GM19035 (cell line): ENCODE data around the gene FANCD2.
"Not testable (repeated sequence)": the region's sequence is repeated elsewhere in the genome, so short reads cannot be mapped to it uniquely, and the experiment has no call there.

Source experiments
- ATAC-seq: cut with Tn5 transposase; IDR thresholded peaks from one replicate; pipeline ENCODE4 v1.9.1; 2021; ENCODE audit not compliant: unreplicated experiment

Gene FANCD2

GRCh38 chr3:10099041-10099440, 72.8 kb downstream of the FANCD2 start:
- ATAC-seq, result no peak

DNA sequence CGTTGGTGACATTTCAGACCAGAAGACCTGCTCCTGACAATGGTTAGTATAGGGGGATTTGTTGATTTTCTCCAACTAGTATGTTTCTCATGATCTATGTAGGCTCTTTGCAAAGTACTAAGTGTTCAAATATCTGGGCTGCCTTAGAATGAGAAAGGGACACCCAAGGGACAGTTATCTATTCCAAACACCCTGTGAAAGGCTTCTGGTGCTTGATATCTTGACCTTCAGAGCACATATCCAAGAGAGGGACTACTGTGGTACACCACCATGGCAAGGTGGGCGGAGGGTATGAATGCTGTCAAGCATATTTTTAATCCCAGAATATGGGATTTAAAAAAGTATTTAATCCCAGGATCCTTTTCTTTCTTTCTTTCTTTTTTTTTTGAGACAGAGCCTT, 80.7 kb downstream of the FANCD2 start:
- no peak for ATAC-seq

- ATAC-seq, result no peak
Observed at GRCh38 chr3:10108091-10108490, 81.9 kb downstream of the FANCD2 start, which contains the start of gene FANCD2OS. TSS of gene FANCD2OS (minus strand) at chr3:10108255. CDS start at chr3:10104774, 3,481 bp downstream.

- peak; percentile 96 for ATAC-seq
Observed at GRCh38 chr3:10115326-10116137, 89.3 kb downstream of the FANCD2 start, which contains the start of gene BRK1. TSS of gene BRK1 (plus strand) at chr3:10115675. CDS start at chr3:10115702, 27 bp downstream.

DNA sequence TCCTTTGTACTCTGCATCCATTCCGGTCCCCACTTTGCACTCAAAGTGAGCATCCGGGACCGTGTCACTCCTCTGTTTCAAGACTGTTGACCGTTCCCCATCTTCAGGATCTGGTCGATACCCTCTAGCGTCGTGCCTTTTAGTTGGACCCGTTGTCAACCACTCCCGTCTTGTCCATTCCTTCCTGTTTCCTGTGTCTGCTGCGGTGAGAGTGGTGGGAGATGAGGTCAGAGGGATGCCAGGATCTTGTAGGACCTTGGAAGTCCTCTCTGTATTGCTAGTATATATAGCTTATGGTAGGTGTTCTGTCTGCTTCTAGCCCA, 89.9 kb downstream of the FANCD2 start:
- no peak for ATAC-seq

GRCh38 chr3:10116928-10117327, 90.7 kb downstream of the FANCD2 start:
- no peak for ATAC-seq

GRCh38 chr3:10119376-10119775, 93.1 kb downstream of the FANCD2 start:
- no peak for ATAC-seq

DNA sequence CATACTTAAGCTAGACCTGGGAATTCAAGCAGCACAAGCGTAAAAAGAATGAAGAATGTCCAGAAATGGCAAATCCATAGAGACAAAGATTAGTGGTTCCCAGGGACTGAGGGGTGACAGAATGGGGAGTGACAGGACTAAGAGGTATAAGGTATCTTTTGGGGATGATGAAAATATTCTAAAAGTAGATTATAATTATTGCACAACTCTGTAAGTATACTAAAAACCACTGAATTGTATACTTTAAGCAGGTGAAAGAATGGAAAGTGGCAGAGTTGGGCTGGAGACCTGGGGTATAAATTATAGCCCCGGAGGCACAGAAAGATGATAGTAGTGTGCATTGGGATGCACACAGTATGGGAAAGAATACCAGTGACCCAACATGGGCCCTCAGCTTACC, 94.8 kb downstream of the FANCD2 start:
- ATAC-seq, result no peak

DNA sequence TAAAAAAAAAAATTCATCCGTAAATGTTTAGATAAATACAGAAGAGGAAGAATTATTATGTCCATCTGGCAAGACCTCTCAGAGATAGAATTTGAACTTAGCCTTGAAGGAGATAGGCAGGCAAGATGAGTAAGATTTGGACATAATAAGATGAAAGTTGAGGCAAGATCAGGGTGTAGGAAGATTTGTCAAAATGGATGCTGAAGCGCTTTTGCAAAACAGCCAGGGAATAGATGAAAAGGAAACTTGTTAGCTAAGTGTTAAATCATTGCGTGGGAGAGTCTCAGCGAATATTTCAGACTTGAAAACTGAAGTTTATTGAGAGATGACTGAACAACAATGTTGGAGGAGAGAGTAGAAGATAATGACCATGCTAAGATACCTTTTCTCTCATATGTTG, 96.5 kb downstream of the FANCD2 start:
- ATAC-seq, result no peak

- not testable (repeated sequence) for ATAC-seq
Observed at GRCh38 chr3:10135872-10136271, 109.6 kb downstream of the FANCD2 start.

DNA sequence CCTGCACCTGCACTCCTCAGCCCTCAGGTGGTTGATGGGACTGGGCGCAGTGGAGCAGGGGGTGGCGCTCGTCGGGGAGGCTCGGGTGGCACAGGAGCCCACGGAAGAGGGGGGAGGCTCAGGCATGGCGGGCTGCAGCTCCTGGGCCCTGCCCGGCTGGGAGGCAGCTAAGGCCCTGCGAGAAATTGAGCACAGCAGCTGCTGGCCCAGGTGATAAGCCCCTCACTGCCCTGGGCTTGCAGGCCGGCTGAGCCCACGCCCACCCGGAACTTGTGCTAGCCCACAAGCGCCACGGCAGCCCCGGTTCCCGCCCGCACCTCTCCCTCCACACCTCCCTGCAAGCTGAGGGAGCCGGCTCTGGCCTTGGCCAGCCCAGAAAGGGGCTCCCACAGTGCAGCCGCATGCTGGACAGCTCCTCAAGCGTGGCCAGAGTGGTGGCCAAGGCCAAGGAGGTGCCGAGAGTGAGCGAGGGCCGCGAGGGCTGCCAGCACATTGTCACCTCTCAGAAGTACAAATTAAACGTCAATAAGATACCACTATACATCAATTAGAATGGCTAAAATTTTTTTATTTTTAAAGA, 110.3 kb downstream of the FANCD2 start:
- no peak for ATAC-seq

GRCh38 chr3:10137178-10137577, 110.9 kb downstream of the FANCD2 start:
- ATAC-seq, result no peak

- no peak for ATAC-seq
Observed at GRCh38 chr3:10140996-10141546, 114.8 kb downstream of the FANCD2 start.

DNA sequence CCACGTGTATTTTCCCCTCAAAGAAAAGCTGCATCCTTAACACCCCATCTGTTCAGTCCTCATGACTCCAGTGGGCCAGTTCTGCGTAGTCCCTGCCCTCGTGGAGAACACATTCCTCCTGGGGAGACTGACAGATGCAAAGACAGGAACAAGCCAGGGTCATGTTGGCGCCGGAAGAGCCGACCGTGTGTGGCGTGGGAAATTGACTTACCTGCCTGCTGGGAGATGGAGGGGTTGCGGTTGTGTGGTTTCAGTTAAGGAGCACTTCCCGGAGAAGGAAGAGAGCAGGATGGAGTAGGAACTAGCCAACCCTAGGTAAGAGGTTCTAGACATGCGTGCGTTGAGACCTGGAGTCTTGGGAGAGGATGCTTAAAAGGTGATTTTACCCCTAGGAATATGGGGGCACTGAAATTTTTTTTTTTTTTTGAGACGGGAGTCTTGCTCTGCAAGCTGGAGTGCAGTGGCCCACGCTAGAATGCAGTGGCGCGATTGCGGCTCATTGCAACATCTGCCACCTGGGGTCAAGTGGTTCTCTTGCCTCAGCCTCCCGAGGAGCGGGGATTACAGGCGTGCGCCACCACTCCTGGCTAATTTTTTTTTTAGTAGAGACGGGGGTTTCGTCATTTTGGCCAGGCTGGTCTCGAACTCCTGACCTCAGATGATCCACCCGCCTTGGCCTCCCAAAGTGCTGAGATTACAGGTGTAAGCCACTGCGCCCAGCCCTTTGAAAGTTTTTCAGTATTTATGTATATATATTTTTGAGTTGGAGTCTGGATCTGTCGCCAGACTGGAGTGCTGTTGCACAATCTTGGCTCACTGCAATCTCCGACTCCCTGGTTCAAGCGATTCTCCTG, 116.7 kb downstream of the FANCD2 start:
- no peak for ATAC-seq

DNA sequence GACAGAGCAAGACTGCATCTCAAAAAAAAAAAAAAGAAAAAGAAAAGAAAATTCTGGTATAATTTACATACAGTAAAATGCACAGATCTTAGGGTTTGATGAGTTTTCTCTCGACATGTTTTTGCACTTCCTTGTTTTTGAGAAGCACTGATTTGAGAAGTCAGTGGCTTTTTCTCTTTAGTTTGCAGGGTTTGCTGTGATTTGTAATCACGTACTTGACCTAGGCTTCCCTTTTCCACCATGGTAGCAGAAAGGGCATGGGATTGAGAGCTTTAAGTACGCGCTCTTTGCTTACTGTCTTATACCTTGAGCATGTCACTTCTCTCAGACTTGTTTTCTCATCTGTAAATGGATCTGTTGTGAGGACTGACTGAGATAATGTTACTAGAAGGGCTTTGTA, 119.4 kb downstream of the FANCD2 start:
- no peak for ATAC-seq

- ATAC-seq, result no peak
Observed at GRCh38 chr3:10149226-10149625, 123.0 kb downstream of the FANCD2 start.

DNA sequence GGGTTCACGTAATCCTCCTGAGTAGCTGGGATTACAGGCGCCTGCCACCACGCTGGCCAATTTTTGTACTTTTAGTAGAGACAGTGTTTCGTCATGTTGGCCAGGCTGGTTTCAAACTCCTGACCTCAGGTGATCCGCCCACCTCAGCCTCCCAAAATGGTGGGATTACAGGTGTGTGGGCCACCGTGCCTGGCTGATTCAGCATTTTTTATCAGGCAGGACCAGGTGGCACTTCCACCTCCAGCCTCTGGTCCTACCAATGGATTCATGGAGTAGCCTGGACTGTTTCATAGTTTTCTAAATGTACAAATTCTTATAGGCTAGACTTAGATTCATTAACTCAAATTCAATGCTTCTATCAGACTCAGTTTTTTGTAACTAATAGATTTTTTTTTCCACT, 124.8 kb downstream of the FANCD2 start:
- ATAC-seq, result no peak
